BE2C (cell line): ENCODE data around the gene CLN5. TPM values are rescaled to one million over a fixed set of nuclear protein-coding genes. Genes with fewer than 3 reads are reported as not detected.
A peak's percentile ranks its signal among the peaks of the same experiment; 100 is the strongest.

Source experiments
- DNase-seq: peaks from one replicate; pipeline ENCODE4 v3.0.0-alpha.2; 2020
- H3K27me3 ChIP-seq: fragments of 250-450 bp; sonication (Bioruptor Pico); 2 replicates; pipeline ENCODE4 v1.5.1; 2020; ENCODE audit warnings: mild to moderate bottlenecking
- H3K36me3 ChIP-seq: fragments of 250-450 bp; sonication (Bioruptor Pico); 2 replicates; pipeline ENCODE4 v1.5.1; 2020; ENCODE audit warnings: mild to moderate bottlenecking
- H3K4me1 ChIP-seq: fragments of 250-450 bp; sonication (Bioruptor Pico); 2 replicates; pipeline ENCODE4 v1.5.1; 2020
- H3K4me3 ChIP-seq: 2 replicates; pipeline ENCODE4 v1.5.1; 2011; ENCODE audit warnings: low read depth, low read length
- H3K9me3 ChIP-seq: fragments of 250-450 bp; sonication (Bioruptor Pico); 2 replicates; pipeline ENCODE4 v1.5.1; 2020
- polyA plus RNA-seq: library from polyadenylated mRNA; unstranded; fragments of >200 nt; gene quantifications from one replicate; pipeline ENCODE4 v1.2.1, GENCODE V29; 2012; ENCODE audit warnings: low read depth, missing spikeins; ENCODE audit not compliant: insufficient read length, insufficient read depth
- TF ChIP-seq, protein P1 (sequence below): IDR thresholded peaks from 2 replicates; pipeline ENCODE4 v1.5.1; 2012; ENCODE audit warnings: mild to moderate bottlenecking, low read depth, low read length

CLN5 gene
- polyA plus RNA-seq, result 16.9 TPM

DNA sequence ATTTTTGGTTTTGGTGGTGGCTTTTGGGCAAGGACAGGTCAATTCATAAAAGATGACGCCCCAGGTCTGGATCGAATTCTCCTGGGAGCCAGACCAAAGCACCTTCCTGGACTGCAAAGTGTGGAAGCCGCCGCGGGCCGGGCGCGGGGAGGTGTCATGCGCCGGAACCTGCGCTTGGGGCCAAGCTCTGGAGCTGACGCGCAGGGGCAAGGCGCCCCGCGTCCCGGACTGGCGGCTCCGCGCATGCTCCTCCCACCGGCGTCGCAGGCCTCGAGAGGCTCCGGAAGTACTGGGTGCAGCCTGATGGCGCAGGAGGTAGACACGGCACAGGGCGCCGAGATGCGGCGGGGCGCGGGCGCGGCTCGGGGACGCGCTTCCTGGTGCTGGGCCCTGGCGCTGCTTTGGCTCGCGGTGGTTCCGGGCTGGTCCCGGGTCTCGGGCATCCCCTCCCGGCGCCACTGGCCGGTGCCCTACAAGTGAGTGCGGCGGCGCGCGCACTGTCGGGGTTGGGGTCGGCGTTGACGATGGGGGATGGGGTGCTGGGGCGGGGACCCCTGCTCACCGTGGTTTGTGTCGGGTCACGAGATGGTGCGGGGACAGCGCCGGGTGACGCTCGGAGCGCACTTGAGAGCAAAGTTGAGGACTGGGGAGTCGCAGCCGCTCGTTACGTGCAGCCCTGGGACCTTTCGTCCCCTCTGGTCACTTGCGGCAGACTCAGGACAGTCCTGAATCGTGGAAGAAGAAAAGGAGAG is at the start of gene CLN5:
CLN5 (plus strand) TSS at position 286 of the 752 bp plus-strand sequence; CDS start at position 304, 18 bp downstream.
- DNase-seq, result peak; percentile 95
- H3K36me3 ChIP-seq, result peaks cover 5% of the 10 kb centered on the region
- TF ChIP-seq, protein P1, sequence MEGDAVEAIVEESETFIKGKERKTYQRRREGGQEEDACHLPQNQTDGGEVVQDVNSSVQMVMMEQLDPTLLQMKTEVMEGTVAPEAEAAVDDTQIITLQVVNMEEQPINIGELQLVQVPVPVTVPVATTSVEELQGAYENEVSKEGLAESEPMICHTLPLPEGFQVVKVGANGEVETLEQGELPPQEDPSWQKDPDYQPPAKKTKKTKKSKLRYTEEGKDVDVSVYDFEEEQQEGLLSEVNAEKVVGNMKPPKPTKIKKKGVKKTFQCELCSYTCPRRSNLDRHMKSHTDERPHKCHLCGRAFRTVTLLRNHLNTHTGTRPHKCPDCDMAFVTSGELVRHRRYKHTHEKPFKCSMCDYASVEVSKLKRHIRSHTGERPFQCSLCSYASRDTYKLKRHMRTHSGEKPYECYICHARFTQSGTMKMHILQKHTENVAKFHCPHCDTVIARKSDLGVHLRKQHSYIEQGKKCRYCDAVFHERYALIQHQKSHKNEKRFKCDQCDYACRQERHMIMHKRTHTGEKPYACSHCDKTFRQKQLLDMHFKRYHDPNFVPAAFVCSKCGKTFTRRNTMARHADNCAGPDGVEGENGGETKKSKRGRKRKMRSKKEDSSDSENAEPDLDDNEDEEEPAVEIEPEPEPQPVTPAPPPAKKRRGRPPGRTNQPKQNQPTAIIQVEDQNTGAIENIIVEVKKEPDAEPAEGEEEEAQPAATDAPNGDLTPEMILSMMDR, result no peak
- no peaks in the 10 kb centered on the region for H3K4me1 ChIP-seq
- H3K9me3 ChIP-seq, result no peaks in the 10 kb centered on the region
- no peaks in the 10 kb centered on the region for H3K27me3 ChIP-seq
- H3K4me3 ChIP-seq, result peak within 1 kb of the TSS; percentile 91

GRCh38 chr13:76942363-76942762 is 49.5 kb upstream of the CLN5 start:
- Histone ChIP-seq H3K4me1 (no peaks in the 10 kb centered on the region), H3K36me3 (no peaks in the 10 kb centered on the region), H3K27me3 (no peaks in the 10 kb centered on the region)

DNA sequence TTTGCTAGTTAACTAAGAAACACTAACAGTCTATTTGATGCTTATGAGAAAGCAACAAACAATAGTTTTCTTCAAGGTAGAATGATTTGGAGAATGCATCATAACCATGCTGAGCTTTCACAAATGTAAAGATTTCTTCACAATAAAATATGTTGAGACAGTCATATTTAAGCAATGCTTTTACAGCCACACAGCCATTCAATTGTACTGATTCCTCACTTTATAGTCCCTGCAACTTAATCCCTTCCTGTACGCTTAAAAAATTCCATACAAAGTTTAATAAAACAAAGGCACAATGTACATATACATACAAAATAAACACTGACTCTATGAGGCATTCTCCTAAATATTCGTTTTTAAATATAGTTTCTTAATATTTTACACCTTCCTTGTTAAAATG is 48.2 kb upstream of the CLN5 start:
- Histone ChIP-seq H3K4me3 (no peak overlapping the region), H3K36me3 (no peaks in the 10 kb centered on the region), H3K27me3 (no peaks in the 10 kb centered on the region), H3K9me3 (no peaks in the 10 kb centered on the region), H3K4me1 (no peaks in the 10 kb centered on the region)
- TF ChIP-seq, protein P1, result no peak
- no peak for DNase-seq

More at GRCh38 chr13:76942363-76942762, 49.5 kb upstream of the CLN5 start:
- TF ChIP-seq, protein P1, result no peak
- DNase-seq, result no peak
- H3K9me3 ChIP-seq, result no peaks in the 10 kb centered on the region
- H3K4me3 ChIP-seq, result no peak overlapping the region

GRCh38 chr13:76944456-76944855 is 47.4 kb upstream of the CLN5 start:
- no peaks in the 10 kb centered on the region for H3K4me1 ChIP-seq
- no peaks in the 10 kb centered on the region for H3K9me3 ChIP-seq
- H3K36me3 ChIP-seq, result no peaks in the 10 kb centered on the region
- H3K27me3 ChIP-seq, result no peaks in the 10 kb centered on the region
- TF ChIP-seq, protein P1, result no peak
- no peak overlapping the region for H3K4me3 ChIP-seq
- no peak for DNase-seq

- Histone ChIP-seq H3K4me1 (no peaks in the 10 kb centered on the region), H3K4me3 (no peak within 1 kb of the TSS), H3K36me3 (no peaks in the 10 kb centered on the region), H3K9me3 (no peaks in the 10 kb centered on the region), H3K27me3 (no peaks in the 10 kb centered on the region; the same call in 1 of the 2 replicates)
- TF ChIP-seq, protein P1, result no peak
- no peak for DNase-seq
Measured at GRCh38 chr13:76948149-76948548, 43.7 kb upstream of the CLN5 start, which contains the start of gene ACOD1. ACOD1 (plus strand) TSS chr13:76948511; CDS start chr13:76948559, 48 bp downstream.

- TF ChIP-seq, protein P1, result no peak
- H3K4me1 ChIP-seq, result no peaks in the 10 kb centered on the region
- DNase-seq, result no peak
- H3K27me3 ChIP-seq, result no peaks in the 10 kb centered on the region; the same call in 1 of the 2 replicates
- no peak overlapping the region for H3K4me3 ChIP-seq
- no peaks in the 10 kb centered on the region for H3K36me3 ChIP-seq
- no peaks in the 10 kb centered on the region for H3K9me3 ChIP-seq
Measured at GRCh38 chr13:76950101-76950500, 41.8 kb upstream of the CLN5 start.
